ENCODE measurements around the gene PRAF2.
A peak's percentile ranks its signal among the peaks of the same experiment; 100 is the strongest.

Gene PRAF2

DNA sequence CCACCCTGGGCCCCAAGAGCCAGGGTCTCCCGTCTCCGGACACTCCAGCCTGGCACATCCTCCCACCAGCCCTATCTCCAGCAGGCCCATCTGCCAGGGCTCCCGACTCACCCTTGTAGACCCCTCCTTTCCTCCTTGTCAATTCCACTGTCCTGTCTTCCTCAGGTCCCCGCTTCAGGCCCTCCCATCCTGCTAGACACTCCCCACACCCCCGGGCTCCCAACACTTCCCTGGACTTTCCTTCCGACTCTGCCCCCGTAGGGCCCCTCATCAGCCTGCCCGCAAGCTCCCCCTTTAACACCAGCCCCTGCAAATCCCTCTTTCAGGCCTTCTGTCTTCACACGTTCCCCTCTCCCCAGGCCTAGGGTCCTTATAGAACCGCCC is 1.1 kb downstream of the PRAF2 start:
- no peak for DNase-seq (ENCODE audit: low read depth)

DNA sequence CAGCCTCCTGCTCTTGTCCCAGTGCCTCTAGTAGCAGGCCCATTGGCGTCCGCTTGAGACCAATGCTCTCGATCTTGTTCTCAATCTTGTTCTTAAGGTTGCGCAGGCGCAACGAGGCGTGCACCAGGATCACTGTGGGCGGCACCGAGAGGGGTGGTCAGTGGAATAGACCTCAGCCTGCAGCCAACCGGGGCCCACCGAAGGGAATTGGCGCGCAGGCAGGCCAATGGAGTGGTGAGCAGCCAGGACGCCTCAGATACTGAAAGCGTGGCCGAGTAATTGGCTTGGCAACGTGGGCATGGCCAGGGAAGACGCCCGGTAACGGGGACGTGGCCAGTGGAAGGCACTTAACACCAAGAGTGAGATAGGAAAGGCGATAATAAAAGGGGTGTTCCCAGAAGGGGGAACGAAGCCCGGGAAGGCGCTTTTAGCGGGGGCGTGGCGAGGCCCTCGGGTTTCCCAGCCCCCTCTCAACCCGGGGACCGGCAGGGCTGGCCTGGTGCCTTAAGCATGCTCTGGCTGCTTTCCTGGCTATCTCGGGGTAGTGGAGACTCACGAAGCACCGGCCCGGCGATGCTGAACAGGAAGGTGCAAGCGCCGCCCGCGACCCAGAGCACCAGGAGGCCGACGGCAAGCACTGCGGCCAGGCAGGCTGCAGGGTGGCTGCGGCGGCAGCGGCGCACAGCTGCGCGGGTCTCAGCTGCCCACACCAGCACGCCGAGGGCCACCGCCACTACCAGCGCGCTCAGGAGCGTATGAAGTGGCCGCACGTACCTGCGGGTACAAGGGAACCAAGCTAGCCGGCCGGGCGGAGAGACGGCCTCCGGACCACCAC is 1.7 kb downstream of the PRAF2 start:
- DNase-seq (ENCODE audit: low read depth) = peak; percentile 77

- no peak for DNase-seq (ENCODE audit: low read depth)
These were observed 2.8 kb downstream of the PRAF2 start for GRCh38 chrX:49070988-49071387.

GRCh38 chrX:49069038-49069437 is 4.8 kb downstream of the PRAF2 start:
- no peak for DNase-seq (ENCODE audit: low read depth)

GRCh38 chrX:49067285-49068120 is 6.3 kb downstream of the PRAF2 start:
- DNase-seq (ENCODE audit: low read depth) = no peak

GRCh38 chrX:49066690-49067089 is 7.1 kb downstream of the PRAF2 start:
- DNase-seq (ENCODE audit: low read depth) = no peak

DNA sequence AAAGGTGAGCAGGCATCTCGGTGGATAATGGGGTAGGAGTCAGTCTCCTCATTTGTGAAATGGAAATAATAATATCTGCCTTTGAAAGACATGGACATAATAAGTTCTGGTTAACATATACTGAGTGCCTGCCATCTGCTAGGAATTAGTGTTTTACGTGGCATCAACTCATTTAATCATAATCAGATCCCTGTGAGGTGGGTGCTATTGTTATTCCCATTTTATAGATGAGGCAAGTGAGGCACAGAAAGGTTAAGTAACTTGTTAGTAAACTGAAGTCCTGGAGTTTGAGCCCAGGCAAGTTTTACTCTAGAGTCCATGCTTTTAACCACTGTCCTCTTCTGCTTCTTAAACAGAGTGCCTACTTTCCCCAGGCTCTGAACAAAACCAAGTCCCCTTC is 7.5 kb downstream of the PRAF2 start:
- DNase-seq (ENCODE audit: low read depth) = no peak

DNA sequence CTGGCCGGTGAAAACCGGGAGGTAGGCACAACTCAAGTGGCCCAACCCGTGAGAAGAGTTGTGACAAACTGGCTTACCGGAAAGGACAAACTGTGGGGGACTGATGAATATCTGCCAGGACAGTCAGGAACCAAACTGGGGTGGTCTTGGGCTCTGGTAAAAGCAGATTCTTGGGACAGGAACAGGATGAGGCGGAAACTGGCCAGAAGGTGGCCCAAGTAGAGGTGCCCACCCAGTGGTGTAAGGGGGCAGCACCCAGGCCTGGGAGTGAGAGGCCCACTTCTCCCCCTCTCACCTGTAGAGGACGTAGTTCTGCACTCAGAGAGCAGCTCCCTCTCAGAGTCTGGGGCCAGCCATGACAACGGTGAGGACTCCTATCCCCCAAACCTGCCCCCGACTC is 9.1 kb downstream of the PRAF2 start:
- DNase-seq (ENCODE audit: low read depth) = no peak

GRCh38 chrX:49064303-49064702 is 9.5 kb downstream of the PRAF2 start:
- no peak for DNase-seq (ENCODE audit: low read depth)

DNA sequence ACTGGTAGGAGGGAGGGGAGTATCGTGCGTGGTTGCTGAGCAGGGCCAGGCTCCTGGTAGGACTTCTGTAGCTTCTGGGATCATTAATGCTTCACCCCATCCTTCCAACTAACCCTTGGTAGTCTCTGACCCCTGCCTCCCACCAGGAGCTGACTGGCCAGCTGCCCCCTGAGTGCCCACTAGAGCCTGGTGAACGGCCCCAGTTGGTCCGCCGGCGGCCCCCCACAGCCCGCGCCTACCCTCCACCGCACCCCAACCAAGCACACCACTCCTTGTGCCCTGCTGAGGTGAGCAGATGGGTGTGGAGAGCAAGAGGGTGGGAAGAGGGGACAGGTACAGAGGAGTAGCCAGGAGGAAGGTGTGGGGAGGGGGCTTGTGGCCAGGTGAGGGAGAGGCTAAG is 10.1 kb downstream of the PRAF2 start:
- no peak for DNase-seq (ENCODE audit: low read depth)

DNA sequence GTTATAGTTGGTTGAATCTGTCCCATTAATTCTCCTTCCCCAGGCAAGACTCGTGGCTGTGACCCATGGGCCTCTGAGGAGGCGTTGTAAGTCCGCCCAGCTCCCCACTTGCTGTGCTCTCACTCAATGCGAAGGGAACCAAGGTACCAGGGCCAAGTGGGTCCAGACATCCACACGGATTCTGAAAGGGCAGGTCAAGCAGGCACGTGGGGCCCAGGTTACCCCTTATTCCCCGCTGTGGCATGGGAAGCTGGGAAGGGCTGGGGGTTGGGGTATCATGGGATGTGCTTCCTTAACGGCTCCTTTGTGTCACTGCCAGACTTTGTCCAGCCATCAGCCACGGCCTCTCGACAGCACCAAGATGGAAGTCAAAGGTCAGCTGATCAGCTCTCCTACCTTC is 11.9 kb downstream of the PRAF2 start:
- no peak for DNase-seq (ENCODE audit: low read depth)

DNA sequence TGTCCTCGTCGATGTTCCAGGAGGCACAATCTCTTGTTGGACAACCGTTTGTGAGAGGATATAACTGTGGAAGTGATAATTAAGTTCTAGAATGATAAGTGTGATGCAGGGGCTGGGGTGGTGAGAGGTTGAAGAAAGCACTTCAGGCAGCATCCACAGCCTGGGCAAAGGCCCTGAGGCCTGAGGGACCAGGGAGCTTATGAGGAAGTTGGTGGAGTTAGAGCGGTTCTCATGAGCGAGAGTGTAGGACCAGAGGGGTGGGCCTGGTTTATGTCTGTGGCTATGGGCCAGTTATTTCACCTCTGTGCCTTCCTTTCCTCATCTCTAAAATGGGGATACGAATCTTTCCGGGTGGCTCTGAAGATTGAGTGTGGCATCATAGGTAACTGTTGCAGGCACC is 12.3 kb downstream of the PRAF2 start:
- DNase-seq (ENCODE audit: low read depth) = no peak

DNA sequence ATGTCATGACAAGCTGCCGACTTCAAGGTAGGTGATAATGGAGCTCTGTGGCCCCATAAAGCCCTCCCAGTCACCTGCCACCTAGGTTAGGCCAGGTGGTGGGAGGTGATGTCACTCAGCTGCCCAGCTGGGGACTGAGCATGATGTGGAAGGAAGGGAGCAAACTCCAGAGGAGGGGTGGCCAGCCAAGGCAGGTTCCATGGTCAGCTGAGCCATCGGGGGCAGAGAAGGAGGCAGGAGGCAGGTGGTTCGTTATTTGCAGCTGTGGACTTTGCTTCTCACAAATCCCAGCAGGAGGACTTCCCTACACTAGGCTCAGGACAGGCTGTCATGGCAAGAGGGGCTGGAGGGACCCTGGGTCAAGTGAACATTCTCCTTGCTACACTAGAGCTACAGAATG is 12.9 kb downstream of the PRAF2 start:
- DNase-seq (ENCODE audit: low read depth) = no peak

DNA sequence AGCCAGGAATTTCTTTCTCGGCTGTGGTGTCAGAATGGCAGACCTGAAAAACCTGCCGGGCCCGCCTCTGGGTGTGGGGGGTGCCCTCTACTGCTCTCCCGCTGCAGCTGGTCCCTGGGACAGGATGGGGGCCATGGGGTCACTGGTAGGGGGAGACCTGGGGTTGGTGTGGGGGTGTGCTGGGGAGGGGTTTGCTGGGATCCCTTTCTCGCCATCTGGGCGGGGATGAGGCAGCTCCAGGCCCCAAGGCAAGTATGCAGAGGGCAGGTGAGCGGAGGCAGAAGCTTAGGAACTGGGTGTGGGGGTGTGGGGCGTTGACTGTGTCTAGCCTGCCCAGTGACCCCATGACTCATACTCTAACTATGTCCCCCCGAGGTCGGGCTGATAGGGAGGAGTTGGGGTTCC is 14.1 kb downstream of the PRAF2 start:
- no peak for DNase-seq (ENCODE audit: low read depth)

- DNase-seq (ENCODE audit: low read depth) = no peak
These were observed 14.6 kb downstream of the PRAF2 start for GRCh38 chrX:49059201-49059600.

- DNase-seq (ENCODE audit: low read depth) = no peak
These were observed 15.0 kb downstream of the PRAF2 start, which contains the start of gene CCDC120 for GRCh38 chrX:49058794-49059193. Gene CCDC120, plus strand, starts transcription at chrX:49058999. Its CDS starts 3,043 bp downstream, at chrX:49062042.

GRCh38 chrX:49054073-49054762 is 19.6 kb downstream of the PRAF2 start:
- no peak for DNase-seq (ENCODE audit: low read depth)

DNA sequence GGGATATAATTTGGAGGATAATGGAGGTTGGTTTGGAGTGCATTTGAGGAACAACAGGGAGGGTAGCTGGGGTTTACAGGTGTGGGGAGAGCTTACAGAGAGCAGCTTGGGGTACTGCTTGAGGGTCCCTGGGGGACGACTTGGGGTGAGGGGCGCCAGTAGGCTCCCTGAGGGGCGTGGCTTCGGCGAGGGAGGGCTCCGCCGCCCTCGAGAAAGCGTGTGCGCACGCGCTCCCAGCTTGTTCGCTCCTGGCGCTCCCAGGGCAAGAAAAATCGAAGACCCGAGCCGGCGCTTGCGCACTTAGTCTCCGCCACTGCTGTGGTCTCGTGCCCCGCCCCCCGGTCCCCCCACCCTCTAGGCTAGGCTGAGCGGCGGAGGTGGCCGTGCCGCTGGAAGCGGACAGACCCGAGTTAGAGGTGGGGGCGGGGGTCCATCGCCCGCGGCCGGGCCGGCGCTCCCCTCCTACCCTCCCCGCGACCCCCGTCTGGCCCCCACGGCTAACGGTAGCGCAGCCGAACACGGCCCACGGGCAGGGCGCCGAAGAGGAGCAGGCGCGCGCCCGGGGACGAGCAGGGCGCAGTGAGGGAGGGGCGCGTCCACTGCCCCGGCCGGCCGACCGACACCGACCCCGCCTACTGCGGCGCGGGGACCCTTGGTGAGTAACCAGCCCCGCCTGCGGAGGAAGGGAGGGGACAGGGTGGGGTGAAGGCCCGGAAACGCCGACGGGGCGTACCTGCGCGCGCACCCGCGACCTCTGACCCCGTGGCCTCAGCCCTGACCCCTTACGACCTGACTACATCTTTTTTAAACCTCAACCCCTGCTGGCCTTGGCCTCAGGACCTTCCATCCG is 20.4 kb downstream of the PRAF2 start:
- no peak for DNase-seq (ENCODE audit: low read depth)

DNA sequence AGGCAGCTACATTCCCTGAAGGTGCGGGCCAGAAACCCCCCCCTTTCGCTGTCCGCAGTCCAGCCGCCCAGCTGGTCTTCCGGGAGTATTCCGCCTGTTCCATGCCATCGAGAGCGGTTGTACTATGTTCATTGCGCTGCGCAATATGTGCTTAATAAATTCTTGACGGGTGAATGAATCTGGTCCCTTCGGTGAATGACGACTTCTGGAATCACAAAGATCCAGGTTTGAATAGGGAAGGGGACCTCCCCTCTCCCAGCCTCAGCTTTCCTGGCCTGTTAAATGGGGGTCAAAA is 29.9 kb downstream of the PRAF2 start:
- DNase-seq (ENCODE audit: low read depth) = no peak

- DNase-seq (ENCODE audit: low read depth) = peak; percentile 99
These were observed 30.4 kb downstream of the PRAF2 start, which contains the start of gene TFE3 for GRCh38 chrX:49043220-49043986. Gene TFE3, minus strand, starts transcription at chrX:49043357. Its CDS starts 131 bp downstream, at chrX:49043226.

All from fibroblast of gingiva (primary cell).